Suppressor macrophage (primary cell): Measurements from ENCODE around the gene CFAP97D1.
"Not testable (repeated sequence)": the region's sequence is repeated elsewhere in the genome, so short reads cannot be mapped to it uniquely, and the experiment has no call there.

Source experiments
- DNase-seq, 4 experiments: peaks; one replicate each; pipeline ENCODE4 v3.0.0-alpha.2; 2020 to 2022

Gene CFAP97D1

DNA sequence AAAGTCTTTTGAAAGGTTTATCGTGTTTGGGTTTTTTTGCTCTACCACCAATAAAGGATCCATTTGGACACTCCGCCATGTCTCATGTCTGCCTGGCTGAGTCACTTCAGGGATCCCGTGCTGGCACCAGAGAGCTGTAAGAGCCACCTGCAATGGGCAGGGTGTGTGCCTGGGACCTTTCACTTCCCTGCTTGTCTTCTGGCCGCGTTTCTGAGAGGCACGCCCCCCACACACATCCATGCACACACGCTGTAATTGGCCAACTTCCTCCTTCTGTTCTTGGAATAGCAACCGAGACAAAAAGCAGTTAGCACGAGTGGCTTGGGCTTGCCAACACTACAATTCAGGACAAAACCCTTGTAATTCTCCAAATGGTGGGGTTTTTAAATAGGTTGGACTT lies 11.9 kb upstream of the CFAP97D1 start:
- peak; percentile 86 to 94 (median 92) for DNase-seq

DNA sequence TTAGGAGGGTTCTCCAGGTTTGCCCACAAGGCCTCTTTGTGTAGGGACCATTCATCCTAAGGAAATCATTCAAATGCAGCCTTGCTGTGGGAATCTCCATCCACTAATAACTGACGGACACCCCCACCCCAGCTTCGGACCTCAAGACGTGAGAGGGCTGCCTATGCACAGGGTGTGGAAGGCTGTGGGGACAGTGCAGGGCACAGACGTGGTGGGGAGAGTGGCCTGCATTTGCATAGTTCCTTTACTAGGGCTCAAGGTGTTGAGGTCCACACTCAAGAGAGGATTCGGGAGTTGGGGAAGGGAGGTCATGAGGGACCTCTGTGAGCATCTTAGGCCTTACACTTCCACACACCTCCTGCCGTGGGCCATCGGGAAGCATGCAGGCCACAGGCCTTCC lies 11.3 kb upstream of the CFAP97D1 start:
- no peak for DNase-seq

DNA sequence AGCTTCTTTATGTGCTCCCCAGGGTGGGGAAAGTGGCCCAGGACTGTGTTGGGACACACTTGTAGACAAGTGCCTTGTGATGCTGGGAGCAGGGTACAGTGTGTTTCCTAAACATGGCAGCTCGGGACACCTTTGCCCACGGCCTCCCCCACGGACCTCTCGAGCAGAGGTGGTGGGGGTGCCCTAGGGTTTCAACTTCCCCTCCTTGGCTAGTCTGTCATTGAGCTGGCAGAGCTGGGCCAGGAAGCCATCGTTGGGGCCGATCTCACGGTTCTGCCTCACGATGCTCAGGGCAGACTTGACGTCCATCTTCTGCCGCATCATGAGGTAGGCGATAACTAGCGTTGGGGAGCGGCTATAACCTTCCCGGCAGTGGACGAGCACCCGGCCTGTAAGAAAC lies 10.8 kb upstream of the CFAP97D1 start:
- peak in 3 of 4 experiments; percentile 48 to 72 (median 61) for DNase-seq

DNA sequence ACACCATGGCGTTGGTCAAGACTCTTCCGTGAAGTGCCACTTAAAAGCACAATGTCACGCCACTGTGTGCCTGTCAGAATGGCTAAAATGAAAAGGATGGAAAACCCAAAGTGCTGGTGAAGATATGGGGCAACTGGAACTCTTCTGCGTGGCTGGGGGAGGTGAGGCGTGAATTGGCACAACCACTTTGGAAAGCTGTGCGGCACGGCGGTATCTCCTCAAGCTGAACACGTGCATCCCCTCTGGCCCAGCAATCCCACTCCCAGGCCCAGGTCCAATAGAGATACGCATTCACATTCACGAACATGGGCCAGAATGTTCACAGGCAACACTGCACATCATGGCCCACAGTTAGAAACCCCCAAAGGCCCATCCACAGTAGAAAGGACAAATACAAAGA lies 10.4 kb upstream of the CFAP97D1 start:
- DNase-seq = no peak

- no peak for DNase-seq
These were observed 9.3 kb upstream of the CFAP97D1 start for GRCh38 chr17:43770957-43771356.

- no peak for DNase-seq
These were observed 8.8 kb upstream of the CFAP97D1 start for GRCh38 chr17:43771463-43771862.

DNA sequence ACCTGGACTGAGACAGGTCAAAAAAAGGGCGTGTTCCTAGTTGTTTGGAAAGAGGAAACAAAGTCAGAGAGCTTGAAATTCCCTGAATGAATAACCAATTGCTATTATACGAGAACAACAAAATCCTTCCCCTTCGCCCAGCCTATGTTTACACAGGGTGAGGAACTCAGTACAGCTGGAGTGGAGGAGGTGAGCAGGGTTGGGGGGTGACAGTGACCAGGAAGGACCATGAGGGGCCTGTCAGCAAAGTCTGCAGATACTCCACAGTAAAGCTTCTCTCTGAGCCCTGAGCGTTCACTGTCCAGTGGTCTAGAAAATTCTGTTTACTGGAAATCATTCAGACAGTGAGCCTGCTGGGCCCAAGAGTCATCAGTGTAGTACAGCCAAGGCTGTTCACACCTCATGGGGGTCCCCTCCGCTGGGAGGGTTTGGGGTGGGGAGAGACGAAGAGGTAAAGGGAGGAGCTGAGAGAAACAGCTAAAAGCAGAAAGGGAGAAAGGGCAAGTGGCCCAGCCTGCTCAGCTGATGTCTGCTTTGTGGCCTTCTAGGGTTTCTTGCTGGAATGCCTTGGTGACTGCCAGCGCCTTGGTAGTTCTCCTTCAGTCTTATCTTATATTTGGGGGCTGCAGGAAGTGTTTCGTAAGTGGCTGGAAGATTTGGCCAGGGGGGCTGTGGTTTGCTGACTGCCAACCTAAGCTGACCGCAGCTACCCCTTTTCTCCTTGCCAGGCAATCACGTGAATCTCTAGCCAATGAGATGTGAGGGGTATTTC lies 7.2 kb upstream of the CFAP97D1 start:
- peak; percentile 65 to 80 (median 78) for DNase-seq

DNA sequence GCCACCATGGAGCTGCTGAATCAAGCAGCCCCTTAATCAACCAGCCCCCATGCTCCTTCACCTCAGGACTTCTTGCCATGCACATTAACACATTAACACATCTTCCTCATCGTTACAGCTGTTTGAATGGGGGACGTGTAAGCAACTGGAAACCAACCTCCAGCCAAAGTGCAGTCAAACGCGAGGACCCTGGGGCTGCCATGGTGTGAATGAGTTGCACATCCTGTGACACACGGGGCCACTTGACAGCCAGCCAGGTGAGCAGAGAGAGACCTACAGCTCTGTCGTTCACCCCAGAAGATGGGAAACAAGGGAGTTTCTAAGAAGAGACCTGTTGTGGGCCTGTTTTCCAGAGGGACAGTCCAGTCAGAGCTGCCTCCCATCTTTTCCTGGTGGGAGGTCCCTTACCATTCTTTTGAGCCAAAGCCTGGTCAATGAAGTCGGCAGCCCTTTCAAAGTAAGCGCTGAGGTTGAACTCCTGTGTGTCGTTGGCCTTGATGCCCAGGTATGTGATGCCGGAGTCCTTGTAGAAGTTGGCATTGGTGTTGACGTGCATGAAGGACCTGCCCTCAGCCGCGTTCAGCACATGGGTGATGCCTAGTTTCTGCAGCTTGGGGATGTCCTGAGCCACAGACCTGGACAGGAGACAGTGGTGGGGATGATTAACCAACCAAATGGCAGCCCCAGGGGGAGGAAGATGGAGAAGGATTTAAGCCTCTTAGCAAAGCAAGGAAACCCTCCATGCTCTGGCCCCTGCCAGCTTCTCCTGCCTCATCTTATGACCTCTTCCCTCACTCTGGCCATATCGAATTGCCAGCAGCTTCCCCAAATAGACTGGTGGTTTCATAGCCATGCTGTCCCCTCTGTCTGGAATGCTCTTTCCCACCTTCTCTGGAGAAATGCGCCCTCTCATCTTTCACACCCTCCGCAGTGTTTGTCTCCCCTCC lies 5.7 kb upstream of the CFAP97D1 start:
- peak in 1 of 4 experiments; percentile 27 for DNase-seq

DNA sequence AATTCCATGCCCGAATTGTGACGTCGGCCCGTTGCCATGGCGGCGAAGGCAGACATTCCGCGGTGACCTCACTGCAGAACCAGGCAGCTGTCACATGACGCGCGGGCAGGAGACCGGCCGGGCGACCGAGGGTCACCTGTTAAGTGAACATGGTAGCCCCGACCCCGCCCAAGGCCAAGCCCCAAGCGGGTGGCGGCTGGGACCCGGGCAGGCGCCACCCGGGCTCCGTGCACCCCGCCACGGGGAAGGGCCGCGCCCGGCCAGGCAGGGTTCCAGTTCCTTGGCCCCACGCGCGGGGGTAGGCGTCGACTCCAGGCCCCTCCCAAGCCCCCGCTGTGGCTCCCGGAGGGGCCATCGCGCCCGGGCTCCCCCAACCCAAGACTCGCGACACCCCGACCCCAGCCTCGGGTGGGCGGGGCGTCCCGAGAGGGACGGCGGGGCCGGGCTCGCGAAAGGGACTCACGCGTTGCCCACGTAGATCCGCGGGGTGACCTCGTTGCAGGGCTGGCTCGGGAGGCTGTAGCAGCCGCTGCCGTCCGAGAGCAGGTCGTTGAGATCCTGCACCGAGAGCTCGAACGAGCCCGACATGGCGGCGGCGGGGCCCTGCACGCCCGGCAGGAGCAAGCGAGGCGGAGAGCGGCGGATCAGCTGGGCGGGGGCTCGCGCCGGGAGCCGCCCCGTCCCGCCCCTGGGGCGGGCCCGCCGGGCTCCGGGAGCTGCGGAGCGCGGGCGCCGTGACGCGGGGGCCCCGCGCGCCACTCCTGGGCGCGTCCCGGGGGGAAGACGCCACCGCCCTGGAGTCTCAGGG lies 1.7 kb upstream of the CFAP97D1 start, which contains the start of gene DUSP3:
TSS of gene DUSP3 (minus strand) at position 641 of the 808 bp plus-strand sequence. CDS start at position 588, 53 bp downstream.
- DNase-seq = peak; percentile 89 to 95 (median 93)

DNA sequence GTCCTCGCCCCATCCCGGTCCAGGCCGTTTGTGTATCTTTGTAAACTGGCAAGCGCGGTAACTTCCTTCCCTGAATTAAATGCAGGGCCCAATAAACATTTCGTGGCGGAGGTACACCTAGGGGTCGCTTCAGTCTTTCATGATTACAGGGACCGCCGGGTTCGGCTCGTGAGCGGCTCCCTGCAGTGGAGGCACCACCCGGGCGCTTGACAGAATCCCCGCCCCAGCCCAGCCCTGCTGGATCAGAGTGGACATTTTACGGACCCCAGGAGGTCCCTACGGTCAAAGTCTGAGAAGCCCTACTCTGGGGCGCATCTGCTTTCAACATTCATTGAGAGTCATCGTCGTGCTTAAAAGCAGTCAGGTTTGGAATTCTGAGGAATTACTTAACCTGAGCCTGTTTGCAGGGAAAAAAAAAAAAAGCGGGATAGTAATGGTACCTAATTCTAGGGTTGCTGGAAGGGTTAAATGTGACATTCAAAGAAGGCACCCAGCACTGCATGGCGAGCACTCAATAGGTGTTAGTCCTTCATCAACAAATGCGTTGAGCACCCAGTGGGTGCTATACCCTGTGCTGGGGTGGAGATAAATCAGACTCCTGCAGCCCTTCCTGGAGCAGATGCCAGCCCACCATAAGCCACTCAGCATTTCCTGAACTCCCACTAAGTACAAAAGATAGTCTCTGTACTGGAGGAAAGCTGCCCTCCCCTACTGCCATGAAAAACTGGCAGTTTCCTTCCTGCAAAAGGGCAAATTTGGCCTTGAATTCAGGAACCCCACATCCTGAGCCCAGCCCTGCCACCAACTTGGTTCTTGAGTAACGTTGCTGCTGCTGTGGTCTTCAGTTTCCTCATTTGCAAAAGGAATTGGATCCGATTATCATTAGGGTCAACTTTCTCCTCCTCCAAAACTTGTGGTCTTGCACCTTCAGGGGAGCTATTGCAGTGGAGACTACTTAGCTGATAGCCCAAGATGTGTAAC lies 800 bp upstream of the CFAP97D1 start:
- DNase-seq = peak; percentile 71 to 87 (median 82)

GRCh38 chr17:43782913-43783680 lies 2.9 kb downstream of the CFAP97D1 start:
- DNase-seq = peak in 3 of 4 experiments; percentile 20 to 46 (median 37)

GRCh38 chr17:43784068-43784467 lies 3.8 kb downstream of the CFAP97D1 start:
- peak in 2 of 4 experiments; percentile 35 to 41 for DNase-seq

GRCh38 chr17:43784628-43785101 lies 4.4 kb downstream of the CFAP97D1 start:
- peak; percentile 15 to 54 (median 37) for DNase-seq

DNA sequence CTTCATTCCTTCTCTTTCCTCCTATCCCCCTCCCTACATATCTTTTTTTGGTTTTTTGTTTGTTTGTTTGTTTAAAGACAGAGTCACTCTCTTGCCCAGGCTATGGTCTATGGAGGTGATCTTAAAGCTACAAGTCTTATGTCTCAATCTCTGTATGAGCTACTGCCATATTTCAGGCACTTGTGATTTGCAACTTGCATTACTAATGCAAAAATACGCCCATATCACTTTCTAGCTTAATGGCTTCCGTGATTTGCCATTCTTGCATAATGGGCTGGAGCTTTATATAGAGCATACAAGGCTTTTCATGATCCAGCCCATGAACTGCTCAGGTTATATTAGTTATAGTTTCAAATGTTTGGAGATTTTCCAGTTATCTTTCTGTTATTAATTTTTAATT lies 7.5 kb downstream of the CFAP97D1 start:
- DNase-seq = peak; percentile 49 to 76 (median 60)

- peak in 2 of 4 experiments; percentile 15 to 65 for DNase-seq
These were observed 8.3 kb downstream of the CFAP97D1 start for GRCh38 chr17:43788540-43788939.

DNA sequence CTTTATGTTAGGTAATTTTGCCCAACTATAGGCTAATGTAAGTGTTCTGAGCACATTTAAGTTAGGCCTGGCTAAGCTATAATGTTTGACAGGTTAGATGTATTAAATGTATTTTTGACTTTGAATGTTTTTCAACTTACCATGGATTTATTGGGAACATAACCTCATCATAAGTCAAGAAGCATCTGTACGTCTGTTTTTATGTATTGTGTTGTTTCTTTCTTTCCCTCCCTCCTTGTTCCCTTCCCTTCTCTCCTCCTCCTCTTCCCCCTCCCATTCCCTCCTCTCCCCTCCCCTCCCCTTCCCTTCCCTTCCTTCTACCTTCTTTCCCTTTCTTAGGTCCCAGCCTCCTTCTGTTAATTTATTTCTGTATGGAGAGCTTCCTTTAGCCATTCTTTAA lies 9.2 kb downstream of the CFAP97D1 start:
- no peak for DNase-seq

GRCh38 chr17:43790311-43790940 lies 10.2 kb downstream of the CFAP97D1 start:
- no peak for DNase-seq

DNA sequence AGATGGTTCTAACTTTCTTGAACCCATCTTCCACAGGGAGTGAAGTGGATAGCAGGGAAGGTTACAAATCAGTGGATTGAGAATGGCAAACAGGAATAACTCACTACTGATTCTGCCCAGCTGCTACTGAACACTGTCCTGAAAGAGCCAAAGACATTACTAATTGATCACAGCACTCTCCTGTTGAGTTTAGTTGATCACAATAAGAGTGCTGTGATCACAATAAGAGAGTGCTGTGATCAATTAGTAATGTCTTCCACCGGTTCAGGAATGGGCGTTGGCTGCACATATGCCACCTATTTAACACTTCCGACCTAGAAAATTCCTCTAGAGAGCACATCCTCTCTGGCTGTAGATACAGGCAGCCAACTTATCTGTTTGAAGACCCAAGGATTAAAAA lies 11.4 kb downstream of the CFAP97D1 start:
- DNase-seq = no peak

GRCh38 chr17:43792668-43793067 lies 12.4 kb downstream of the CFAP97D1 start:
- not testable (repeated sequence) for DNase-seq

GRCh38 chr17:43798024-43798423 lies 17.8 kb downstream of the CFAP97D1 start:
- DNase-seq = not testable (repeated sequence)
